NK-92 treated with Interleukin-12 subunit alpha and Interleukin-12 subunit beta, amount 100 ng/mL, for 24 hours (cell line): ENCODE results near the gene NID2.

Source experiments
- DNase-seq: peaks from one replicate; lab custom pipeline; 2025; lab: John Stamatoyannopoulos, UW

Gene NID2

DNA sequence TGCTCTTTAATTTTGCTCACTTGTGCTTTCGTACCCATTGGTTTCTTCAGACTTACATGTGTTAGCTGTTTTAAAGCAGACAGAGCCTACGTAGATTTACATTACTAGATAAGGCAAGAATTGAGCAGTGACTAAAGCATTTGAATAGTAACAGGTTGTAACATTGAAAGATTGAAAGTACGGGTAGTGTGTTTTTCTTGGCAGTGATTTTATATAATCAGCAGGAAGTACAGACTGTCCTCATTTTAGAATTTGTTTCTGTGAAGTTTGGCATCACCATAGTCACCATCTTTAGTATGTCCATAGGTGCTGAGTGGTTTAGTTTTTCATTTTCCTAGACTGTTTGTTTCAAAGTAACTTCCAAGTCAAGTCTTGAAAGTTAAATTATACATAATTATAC lies 65.5 kb downstream of the NID2 start:
- no peak for DNase-seq

DNA sequence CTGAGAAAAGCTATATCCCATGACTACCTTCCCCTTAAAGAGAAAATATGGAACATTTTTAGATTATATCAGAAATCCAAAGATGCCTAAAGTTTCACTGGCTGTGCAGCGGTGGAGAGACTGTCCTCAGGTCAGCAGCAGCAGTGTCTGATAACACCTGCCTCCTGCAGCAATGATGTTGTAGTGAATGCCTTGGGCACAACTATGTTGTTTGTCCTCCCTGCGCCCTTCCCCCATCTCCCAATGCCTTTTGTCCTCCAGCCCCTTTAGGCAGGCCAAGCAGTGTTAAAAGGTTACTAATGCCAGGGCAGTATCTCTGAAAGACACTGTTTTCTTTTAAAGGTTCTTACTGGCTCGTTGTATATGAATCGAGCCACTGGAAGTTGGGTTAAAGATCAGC lies 66.3 kb downstream of the NID2 start:
- no peak for DNase-seq

DNA sequence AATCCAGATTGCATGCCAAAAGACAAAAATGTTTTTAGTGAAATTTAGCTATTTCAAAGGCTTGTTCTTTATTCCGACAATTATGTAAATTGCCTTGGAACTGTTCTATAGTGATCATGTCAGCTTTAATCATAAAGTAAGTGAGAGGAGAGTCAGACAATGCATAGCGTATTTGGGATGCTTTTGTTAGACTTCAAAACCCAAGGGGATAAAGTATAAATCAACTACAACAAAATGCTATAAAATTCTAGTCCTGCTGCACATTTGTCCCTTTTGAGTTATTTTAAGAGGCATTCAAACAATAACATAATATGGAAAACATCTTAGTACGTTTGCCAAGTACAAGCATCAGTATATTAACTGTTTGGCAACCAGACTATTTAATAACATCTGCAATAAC lies 68.2 kb downstream of the NID2 start:
- no peak for DNase-seq

DNA sequence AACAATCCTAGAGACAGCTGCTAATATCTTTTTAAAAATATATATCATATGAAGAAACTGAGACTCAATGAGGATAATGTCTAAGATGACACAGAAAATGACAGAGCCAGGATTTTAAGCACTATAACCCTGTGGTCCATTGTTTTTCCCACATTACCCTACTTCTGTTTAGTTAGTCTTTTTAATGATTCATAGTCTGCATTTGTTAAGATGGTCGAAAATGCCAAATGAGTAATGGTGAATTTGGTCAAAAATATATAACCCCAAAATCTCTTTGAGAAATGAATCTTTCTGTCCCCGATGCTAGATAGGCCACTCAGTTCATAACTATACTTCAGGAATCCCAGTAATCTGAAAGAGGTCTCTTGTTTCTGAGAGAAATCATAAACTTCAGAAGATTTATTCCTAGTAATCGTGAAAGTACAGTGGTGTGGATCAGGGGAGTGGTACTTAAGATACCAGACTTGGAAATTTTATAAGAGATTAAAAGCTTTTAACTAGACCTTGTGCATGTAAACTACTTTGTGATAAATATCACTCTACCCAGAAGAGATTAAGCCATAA lies 68.8 kb downstream of the NID2 start:
- no peak for DNase-seq

DNA sequence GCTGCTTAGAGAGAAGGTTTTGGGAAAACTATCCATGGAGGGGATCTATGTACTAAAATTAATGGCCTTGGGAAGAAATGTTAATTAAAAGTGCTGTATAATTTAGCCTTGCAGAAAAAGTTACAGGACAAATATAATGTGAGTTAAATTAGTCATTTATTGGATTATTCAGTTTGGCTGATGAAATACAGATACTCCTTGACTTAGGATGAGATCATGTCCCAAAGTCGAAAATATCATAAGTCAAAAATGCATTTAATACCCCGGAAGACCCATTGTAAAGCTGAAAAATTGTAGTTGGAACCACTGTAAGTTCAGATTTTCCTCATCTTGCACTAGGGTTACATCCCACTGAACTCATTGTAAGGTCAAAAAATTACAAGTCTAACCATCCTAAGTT lies 69.8 kb downstream of the NID2 start:
- DNase-seq = no peak

DNA sequence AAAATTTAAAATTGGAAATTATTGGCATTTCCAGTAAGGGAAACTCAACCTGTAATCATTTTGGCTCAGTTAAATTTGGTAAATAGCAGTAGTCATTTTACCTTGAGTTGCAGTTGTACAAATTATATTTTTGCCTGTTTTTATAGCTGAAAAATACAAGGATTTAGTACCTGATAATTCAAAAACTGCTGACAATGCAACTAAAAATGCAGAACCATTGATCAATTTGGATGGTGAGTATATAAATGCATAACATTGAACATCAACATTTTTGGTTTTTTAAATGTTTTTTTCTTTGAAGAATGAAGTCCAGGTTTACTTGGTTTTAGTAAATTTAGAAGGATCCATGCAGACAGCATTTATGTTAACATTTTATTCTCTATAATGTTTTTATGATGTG lies 70.5 kb downstream of the NID2 start:
- DNase-seq = no peak

DNA sequence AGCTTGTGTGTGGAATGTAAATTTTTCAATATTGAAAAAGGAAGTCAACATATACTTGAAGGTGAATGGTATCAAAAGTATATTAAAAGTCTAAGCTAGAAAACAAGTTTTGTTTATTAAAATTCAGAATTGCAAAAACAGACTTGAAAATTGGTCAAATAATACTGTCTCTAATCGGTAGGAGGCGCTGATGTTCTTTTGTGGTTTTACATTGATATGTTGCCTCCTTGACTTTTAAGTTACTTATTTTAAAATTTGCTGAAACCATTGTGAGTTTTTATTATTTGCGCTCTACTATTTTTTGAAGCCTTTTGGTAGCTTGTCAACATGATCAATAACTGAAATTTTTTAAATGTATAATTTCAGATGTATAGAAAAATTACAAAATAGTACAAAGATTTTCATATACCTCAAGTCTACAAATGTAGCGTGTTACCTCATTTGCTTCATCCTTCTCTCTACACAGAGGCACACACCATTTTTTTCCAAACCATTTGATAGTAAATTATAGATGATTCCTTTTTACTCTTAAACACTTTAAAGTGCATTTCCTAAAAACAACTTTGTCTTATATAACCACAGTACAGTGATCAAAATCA lies 72.6 kb downstream of the NID2 start:
- no peak for DNase-seq

DNA sequence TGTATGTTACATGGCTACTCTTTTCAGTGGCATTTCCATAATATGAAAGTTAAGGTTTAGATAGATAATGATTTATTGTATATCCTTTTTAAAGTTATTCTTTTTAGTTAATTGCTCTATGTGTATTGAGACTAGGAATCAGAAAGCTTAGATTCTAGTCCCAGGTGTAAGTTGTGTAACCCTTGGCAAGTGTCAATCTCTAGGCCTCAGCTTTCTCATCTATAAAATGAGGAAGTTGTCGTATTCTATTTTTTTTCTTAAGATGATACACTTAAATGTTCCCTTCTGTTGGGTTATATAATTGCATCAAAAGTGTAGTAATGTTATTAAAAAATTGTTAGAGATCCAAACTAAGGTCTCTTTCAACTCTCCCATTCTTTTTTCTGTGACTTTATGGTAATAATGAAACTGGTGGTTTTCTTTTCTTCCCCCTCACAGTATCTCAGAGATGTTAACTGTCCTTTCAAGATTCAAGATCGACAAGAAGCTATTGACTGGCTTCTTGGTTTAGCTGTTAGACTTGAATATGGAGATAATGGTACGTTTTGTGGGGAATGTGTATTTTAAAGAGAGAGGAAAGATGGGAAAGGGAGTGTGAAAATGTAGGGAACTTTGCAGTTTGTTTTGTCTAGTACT lies 75.5 kb downstream of the NID2 start:
- DNase-seq = no peak

DNA sequence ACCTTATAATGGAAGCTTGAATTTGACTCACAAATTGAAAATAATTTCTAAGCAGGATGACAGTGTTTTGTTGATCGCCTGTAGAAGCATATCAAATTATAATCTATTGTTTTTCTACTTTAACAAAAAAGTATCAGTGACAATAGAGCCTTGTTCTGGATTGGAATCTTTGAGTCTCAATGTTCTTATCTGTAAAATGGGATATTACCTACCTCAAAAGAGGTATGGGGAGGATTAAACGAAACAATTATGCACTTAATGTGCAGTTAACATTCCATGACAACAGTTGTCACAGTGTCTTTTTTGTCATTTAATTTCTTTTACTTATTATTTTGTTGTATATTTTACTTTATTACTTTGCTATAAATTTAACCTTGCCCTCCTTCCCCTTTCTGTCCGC lies 78.4 kb downstream of the NID2 start:
- no peak for DNase-seq

DNA sequence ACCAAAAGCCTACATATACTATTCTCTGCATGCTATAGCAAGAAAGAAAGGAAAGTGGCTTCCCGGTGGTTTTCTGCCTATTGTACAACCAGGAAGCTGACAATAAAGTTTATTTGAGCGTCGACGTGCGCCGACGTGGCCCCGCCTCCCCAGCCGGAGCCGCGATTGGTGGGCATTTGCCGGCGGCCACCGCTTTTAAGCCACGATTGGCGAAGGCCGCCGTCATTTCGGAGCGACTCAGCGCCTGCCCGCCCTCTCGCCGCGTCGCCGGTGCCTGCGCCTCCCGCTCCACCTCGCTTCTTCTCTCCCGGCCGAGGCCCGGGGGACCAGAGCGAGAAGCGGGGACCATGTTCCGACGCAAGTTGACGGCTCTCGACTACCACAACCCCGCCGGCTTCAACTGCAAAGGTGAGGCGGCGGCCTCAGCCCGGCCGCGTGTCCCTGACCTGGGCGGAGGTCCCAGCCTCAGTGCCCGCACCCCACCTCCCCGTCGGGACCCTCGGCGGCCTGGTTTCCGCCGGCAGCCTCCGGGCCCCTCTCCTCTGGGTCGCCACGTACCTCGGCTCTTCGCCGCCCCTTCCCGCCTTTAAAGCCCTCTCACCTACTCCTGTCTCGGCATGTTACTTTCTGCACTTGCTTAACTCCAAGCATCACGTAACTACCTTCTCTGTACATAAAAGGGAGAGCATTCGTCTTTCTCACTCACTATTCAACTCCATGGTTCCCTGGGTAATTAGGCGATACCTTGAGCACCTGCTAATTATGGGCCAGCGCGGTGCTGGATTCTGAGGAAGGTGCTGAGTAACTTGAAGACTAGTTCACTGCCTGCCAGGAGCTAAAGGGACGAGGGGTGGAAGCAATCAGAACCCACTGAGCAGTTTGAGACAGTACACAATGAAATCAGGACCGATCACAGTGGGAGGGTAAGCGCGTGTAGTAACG lies 79.3 kb downstream of the NID2 start, which contains the start of gene RTRAF:
RTRAF (plus strand) TSS at position 254 of the 942 bp plus-strand sequence; CDS start at position 348, 94 bp downstream.
- peak; percentile 83 for DNase-seq

DNA sequence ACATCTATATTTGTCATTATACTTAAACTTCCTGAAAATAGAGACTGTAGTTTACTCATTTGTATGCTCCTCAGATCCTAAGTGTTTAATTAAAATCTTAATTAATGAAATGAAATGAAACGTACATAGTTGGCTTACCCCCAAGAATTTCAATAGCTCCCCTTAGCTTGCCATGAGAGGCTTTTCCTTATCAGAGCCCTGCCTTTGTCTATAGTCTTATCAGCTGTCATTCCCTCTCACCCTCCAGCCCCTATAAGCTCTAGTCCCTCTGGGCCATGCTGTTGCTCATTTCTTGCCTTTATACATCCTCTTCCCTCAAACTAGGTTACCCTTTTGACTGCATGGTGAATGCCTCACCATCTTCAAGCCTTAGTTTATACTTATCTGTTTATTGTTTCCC lies 80.6 kb downstream of the NID2 start:
- no peak for DNase-seq

DNA sequence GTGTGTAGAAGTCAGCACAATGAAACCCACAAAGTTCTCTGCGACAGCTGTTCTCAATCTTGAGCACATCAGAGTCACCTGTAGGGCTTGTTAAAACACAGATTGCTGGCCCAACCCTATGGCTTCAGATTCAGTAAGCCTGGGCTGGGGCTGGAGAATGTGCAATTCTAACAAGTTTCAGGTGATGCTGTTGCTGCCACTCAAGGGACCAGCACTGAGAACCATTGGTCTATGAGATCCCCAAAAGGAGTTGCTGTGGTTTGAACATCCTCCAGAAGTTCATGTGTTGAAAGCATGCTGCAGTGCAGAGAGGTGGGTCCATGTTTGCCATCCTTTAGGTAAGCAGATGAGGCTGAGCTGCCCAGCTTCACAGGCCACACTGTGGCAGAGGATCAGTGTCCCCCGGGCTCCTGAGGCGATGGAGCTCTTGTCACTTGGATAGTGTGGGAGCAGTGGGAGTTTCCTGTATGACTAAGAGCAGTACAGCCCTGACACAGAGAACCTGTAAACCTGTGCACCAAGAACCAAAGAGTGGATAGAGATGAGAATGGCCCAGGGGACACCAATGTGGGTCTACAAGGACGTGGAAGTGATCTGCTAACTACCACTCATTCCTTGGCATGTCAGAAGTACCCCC lies 87.5 kb downstream of the NID2 start:
- DNase-seq = no peak

DNA sequence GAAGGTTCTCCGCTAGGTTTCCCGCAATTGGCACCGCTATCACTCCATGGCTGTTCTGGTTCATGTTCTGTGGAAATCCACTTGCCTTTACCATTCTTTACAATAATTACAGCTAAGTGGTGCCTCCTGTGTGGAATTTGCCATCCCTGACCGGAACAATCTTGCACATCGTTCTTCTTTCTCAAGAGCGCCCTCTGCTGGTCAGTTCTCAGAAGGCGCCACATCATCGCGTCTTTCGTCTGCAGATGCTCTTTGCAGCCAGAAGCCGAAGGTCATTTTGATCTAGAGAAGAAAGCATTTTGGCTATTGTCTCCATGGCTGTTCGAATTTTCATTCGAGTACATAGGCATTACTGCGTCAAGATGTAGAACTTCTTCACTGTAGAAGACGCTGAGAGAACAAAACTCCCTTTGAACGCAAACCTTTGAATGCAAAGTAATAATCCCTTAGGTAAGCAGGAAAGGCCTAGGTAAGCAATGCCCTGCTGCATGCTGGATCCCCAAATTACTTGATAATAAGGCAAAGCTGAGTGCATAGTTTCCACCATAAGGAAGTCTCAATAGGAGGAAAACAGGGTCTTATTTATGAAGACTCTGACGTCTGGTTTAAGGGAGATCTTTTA lies 89.7 kb downstream of the NID2 start:
- DNase-seq = peak; percentile 62

DNA sequence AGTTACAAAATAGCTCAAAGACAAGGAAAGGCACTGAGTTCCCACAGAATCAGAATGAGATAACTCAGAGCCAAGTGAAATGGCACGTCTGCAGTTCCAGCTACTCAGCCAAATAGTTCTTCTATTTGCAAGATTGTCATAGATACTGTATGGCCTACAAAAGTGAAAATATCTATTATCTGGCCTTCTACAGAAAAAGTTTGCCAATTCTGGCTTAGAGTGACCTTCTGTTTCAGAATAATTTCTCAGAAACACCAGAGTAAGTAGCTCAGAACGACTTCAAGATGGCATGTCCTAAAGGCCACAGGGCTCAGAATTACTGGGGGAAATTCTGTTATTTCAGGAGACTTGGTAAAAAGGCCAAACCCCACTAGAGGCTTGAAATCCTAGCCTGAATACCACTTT lies 90.2 kb downstream of the NID2 start:
- DNase-seq = no peak

DNA sequence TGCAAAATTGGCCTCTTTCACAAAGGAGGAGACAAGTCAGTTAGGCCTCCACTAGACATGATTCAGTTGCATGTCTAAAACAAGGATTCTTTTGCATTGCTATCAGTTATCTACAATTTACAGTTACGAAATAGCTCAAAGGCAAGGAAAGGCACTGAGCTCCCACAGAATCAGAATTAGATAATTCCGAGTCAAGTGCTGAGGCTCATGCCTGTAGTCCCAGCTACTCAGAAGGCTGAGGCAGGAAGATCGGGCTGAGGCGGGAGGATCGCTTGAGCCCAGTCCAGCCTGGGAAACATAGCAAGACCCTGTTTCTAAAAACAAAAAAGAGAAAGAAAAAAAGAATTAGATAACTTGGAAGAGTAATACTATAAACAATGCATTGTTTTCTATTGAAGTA lies 91.8 kb downstream of the NID2 start:
- no peak for DNase-seq

DNA sequence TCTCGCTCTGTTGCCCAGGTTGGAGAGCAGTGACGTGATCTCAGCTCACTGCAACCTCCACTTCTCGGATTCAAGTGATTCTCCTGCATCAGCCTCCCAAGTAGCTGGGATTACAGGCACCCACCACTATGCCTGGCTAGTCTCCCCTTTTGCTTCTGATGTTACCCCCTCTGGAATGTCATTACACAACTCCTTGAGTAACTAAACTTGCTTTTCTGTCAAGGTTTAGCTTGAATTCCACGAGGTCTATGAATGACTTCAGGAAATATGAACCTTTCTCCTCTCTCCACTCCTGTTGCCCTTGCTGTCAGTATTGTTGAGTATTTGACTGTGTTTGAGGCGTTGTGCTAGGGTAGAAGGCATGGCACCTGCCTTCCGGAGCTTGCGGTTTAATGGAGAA lies 96.3 kb downstream of the NID2 start:
- DNase-seq = no peak

DNA sequence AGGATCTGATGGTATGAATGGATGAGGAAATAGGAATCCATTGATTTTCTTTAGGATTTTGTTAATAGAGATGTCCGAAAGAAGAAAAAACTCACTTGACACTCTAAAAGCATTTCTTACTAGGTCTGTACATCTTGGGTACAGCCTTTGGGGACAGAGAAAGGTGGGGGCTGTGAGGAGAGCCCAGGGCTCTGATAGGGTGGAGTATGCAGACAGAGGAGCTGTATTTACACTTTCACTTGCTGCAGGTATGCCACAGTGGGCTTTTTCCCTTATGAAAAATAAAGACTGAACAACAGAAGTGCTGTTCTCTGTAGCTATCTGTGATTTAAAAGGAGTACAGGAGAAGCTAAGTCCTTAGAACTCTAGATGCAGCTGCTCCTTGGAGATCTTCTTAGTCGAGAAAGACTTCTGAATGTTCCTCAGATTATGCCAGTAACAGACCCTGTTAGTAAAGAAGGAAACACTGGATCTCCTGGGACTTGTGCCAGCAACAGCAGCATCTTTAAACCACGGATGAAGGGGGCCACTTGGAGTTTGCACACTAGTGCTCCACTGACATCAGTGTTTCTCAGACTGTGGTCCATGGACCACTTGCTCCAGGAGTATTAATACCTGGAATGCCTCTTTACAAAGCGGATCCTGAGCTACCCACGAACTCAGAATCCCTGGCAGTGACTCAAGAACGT lies 98.9 kb downstream of the NID2 start:
- no peak for DNase-seq

DNA sequence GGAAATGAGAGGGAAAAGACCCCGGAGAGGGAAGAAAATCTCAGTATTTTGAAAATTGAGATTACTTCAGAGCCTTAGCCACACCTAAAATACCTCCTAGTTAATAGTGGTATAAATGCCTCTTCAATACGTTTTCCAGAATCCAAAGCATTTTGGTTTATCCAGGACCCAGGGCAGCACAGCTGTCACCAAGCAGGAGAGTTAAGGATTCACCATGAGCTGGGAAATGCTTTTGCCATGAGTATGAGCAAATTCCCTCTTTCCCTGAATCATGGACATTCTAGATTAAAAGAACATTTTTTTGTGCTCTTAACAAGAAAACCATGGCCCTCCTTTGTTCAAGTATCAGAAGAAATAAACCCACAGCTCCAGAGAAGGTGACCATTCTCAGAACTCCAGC lies 101.3 kb downstream of the NID2 start:
- no peak for DNase-seq

DNA sequence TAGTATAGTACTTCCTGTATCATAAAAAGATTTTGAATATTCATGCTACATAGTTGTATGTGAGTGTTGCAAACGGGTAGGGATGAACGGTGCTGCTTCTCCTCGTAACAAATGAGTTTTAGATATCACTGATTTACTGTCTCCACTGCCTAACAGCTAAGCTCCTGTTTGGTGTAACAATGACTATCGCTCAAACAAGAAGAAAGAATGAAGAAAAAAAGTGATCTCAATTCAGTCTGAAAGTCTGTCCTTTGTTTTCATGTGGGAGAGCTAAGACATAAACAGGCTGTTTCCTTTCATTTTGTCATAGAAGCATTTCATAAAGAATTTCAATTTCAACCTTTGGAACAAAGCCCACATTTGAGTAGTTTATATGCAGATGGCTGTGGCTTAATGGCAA lies 105.6 kb downstream of the NID2 start:
- DNase-seq = no peak

DNA sequence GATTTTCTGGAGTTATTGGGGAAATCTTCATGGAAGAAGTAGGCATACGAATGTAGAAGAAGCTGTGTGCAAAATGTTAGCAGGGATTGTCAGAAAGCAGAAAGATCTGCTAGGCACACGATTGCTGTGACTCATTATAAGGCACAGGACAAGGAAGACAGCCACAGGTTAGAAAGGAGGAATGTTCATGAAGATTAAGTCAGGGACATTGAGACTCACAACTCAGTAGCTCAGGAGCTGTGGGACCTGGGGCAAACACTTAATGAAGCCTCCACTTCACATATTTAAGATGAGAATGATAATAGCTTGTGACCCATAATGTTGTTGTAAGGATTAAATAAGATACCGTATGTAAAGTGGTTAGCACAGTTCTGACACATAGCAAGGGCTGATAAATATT lies 106.1 kb downstream of the NID2 start:
- DNase-seq = no peak

DNA sequence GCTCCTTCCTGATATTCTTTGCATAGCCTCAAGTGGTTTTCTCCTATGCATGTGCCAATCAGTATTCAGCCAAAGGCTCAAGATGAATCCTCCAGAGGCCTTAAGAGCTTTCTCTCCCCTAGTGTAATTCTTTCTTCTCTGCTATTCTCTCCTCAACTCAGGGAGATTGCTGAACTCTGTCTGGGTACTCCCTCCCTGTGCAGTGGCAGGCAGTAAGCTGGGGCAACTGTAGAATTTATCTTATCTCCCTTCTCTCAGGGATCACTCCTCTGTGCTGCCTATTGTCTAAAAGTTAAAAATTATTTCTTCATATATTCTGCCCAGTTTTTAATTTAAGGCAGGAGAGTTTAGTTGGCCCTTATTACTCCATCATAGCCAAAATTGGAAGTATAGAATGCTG lies 108.0 kb downstream of the NID2 start:
- no peak for DNase-seq
